HCT116 (cell line): ENCODE measurements around the gene EIF3L. TPM values are rescaled to one million over a fixed set of nuclear protein-coding genes. Genes with fewer than 3 reads are reported as not detected.

Source experiments
- ATAC-seq: fragments of 200-7000 bp; cut with Tn5 transposase; 2 replicates; pipeline ENCODE4 v1.9.1; 2020; ENCODE audit warnings: mild to moderate bottlenecking, moderate library complexity
- BruUV-seq: library from RNA; stranded (reverse); fragments of 400-500 nt; replicated peaks from 2 replicates; lab custom pipeline; 2021; lab: Mats Ljungman, UMichigan
- CTCF ChIA-PET: fragments of 300-600 bp; sonication (Branson Sonifier 250); formaldehyde crosslinking; loops from one replicate; lab custom pipeline; 2021; ENCODE audit warnings: antibody characterized with exemption; lab: Charles Lee
- POLR2A ChIA-PET: fragments of 300-600, 350-600 bp; sonication (Branson Sonifier 250); formaldehyde crosslinking; loops from one replicate; lab custom pipeline; 2021; ENCODE audit warnings: antibody characterized with exemption; lab: Charles Lee
- RAD21 ChIA-PET, 2 experiments: fragments of 300-600 bp; sonication (Branson Sonifier 250); formaldehyde crosslinking; loops; one replicate each; lab custom pipeline; 2023; ENCODE audit warnings: low total read pairs in 2 of 2; ENCODE audit not compliant: uncharacterized antibody in 2 of 2, unreplicated experiment in 2 of 2, low non-redundant PET in 1 of 2; lab: Charles Lee
- DNase-seq: peaks from one replicate; pipeline ENCODE4 v3.0.0-alpha.2; 2010; ENCODE audit warnings: low read depth, low spot score
- H2AFZ ChIP-seq: fragments of 200-600 bp; shearing (Covaris generic), sonication (generic); 2 replicates; pipeline ENCODE4 v1.6.1; 2017; ENCODE audit warnings: low read depth, mixed run types, mixed read lengths, antibody characterized with exemption, low read length; ENCODE audit not compliant: poor library complexity, severe bottlenecking
- H3K27ac ChIP-seq: 2 replicates; pipeline ENCODE4 v1.5.1; 2012; ENCODE audit warnings: low read depth, low read length
- H3K27me3 ChIP-seq: fragments of 200-600 bp; sonication (generic); 2 replicates; pipeline ENCODE4 v1.6.1; 2016; ENCODE audit warnings: mixed run types, low read length, mixed read lengths; ENCODE audit not compliant: insufficient read depth
- H3K36me3 ChIP-seq, 2 experiments: fragments of 200-500 bp in 1 of 2; fragments of 200-600 bp in 1 of 2; sonication (Bioruptor generic) in 1 of 2; sonication (generic) in 1 of 2; 2 replicates each; pipeline versions ENCODE4 v1.5.1 to v1.6.1; 2014 to 2016; ENCODE audit warnings: low read length in 2 of 2, inconsistent platforms in 1 of 2, mixed read lengths in 1 of 2, mixed run types in 1 of 2; ENCODE audit not compliant: insufficient read depth in 2 of 2, control insufficient read depth in 1 of 2
- H3K4me1 ChIP-seq, 2 experiments: fragments of 200-600 bp in 1 of 2; sonication (generic) in 1 of 2; 2 replicates each; pipeline versions ENCODE4 v1.5.1 to v1.6.1; 2012 to 2017; ENCODE audit warnings: low read length in 2 of 2, inconsistent platforms in 1 of 2, mild to moderate bottlenecking in 1 of 2, mixed read lengths in 1 of 2, mixed run types in 1 of 2, moderate library complexity in 1 of 2; ENCODE audit not compliant: insufficient read depth in 2 of 2, control insufficient read depth in 1 of 2
- H3K4me2 ChIP-seq: fragments of 200-600 bp; sonication (generic); 2 replicates; pipeline ENCODE4 v1.6.1; 2017; ENCODE audit warnings: mixed run types, low read length, mixed read lengths
- H3K4me3 ChIP-seq, 2 experiments: fragments of 200-600 bp in 1 of 2; sonication (generic) in 1 of 2; replicated peaks in 1 of 2; 2 replicates each; pipeline ENCODE4 v1.5.1; 2011 to 2016; ENCODE audit warnings: low read length in 2 of 2, control low read depth in 1 of 2, low read depth in 1 of 2, mild to moderate bottlenecking in 1 of 2, mixed read lengths in 1 of 2, mixed run types in 1 of 2
- H3K79me2 ChIP-seq: fragments of 200-600 bp; sonication (generic); 2 replicates; pipeline ENCODE4 v1.6.1; 2017; ENCODE audit warnings: mild to moderate bottlenecking, mixed run types, low read length, moderate library complexity, mixed read lengths; ENCODE audit not compliant: insufficient read depth
- H3K9ac ChIP-seq: fragments of 200-600 bp; sonication (generic); 2 replicates; pipeline ENCODE4 v1.6.1; 2016; ENCODE audit warnings: low read length, mixed read lengths
- H3K9me2 ChIP-seq: fragments of 200-600 bp; sonication (generic), shearing (Covaris generic); 2 replicates; pipeline ENCODE4 v1.6.1; 2017; ENCODE audit warnings: mixed run types, mild to moderate bottlenecking, moderate library complexity; ENCODE audit not compliant: insufficient read depth
- H3K9me3 ChIP-seq, 2 experiments: fragments of 200-500 bp in 1 of 2; fragments of 200-600 bp in 1 of 2; sonication (Bioruptor generic) in 1 of 2; sonication (generic) in 1 of 2; 2 replicates each; pipeline ENCODE4 v1.6.1; 2014 to 2017; ENCODE audit warnings: low read length in 2 of 2, mixed read lengths in 2 of 2, inconsistent platforms in 1 of 2, low read depth in 1 of 2, mild to moderate bottlenecking in 1 of 2, mixed run types in 1 of 2, moderate library complexity in 1 of 2; ENCODE audit not compliant: control insufficient read depth in 1 of 2, insufficient read depth in 1 of 2
- H4K20me1 ChIP-seq: fragments of 200-600 bp; sonication (generic), shearing (Covaris generic); 2 replicates; pipeline ENCODE4 v1.6.1; 2017; ENCODE audit warnings: mixed run types, mild to moderate bottlenecking, moderate library complexity; ENCODE audit not compliant: insufficient read depth
- CEBPB ChIP-seq: IDR thresholded peaks from 2 replicates; pipeline ENCODE4 v1.6.1; 2012; ENCODE audit warnings: low read depth
- EGR1 ChIP-seq: IDR thresholded peaks from 2 replicates; pipeline ENCODE4 v1.6.1; 2012; ENCODE audit warnings: low read depth
- ELF1 ChIP-seq: IDR thresholded peaks from 2 replicates; pipeline ENCODE4 v1.6.1; 2012; ENCODE audit warnings: low read depth, borderline replicate concordance
- EZH2phosphoT487 ChIP-seq: fragments of 200-600 bp; IDR thresholded peaks from 2 replicates; pipeline ENCODE4 v1.6.1; 2018; ENCODE audit warnings: antibody characterized with exemption, borderline replicate concordance
- FOSL1 ChIP-seq: IDR thresholded peaks from 2 replicates; pipeline ENCODE4 v1.6.1; 2012; ENCODE audit warnings: low read depth
- POLR2A ChIP-seq: IDR thresholded peaks from 2 replicates; pipeline ENCODE4 v1.7.0; 2011; ENCODE audit warnings: borderline replicate concordance; ENCODE audit not compliant: insufficient read depth, insufficient read length; ENCODE audit errors: extremely low read depth
- RAD21 ChIP-seq: IDR thresholded peaks from 2 replicates; pipeline ENCODE4 v1.6.1; 2012; ENCODE audit warnings: low read depth, mild to moderate bottlenecking
- SIN3A ChIP-seq: IDR thresholded peaks from 2 replicates; pipeline ENCODE4 v1.6.1; 2012; ENCODE audit warnings: low read depth
- SP1 ChIP-seq: IDR thresholded peaks from 2 replicates; pipeline ENCODE4 v1.6.1; 2012; ENCODE audit warnings: low read depth
- SRF ChIP-seq: IDR thresholded peaks from 2 replicates; pipeline ENCODE4 v1.6.1; 2012; ENCODE audit warnings: low read depth
- TCF7L2 ChIP-seq: IDR thresholded peaks from 2 replicates; pipeline ENCODE4 v1.7.0; 2011; ENCODE audit warnings: borderline replicate concordance, inconsistent platforms; ENCODE audit not compliant: insufficient read depth, insufficient read length; ENCODE audit errors: extremely low read depth
- YY1 ChIP-seq: IDR thresholded peaks from 2 replicates; pipeline ENCODE4 v1.6.1; 2011; ENCODE audit warnings: low read length, low read depth, moderate library complexity, mild to moderate bottlenecking; ENCODE audit not compliant: insufficient replicate concordance; ENCODE audit errors: extremely low read depth
- ZFX ChIP-seq: fragments of 450-650 bp; IDR thresholded peaks from 2 replicates; pipeline ENCODE4 v1.6.1; 2017
- ZNF274 ChIP-seq: fragments of 200-500 bp; sonication (Bioruptor generic); IDR thresholded peaks from 2 replicates; pipeline ENCODE4 v1.6.1; 2014; ENCODE audit warnings: mild to moderate bottlenecking, low read depth, low read length, inconsistent platforms
- intact Hi-C: fragments of 100-400 bp; cut with micrococcal nuclease; formaldehyde crosslinking; loops from 2 replicates; pipeline ENCODE4 v1.10.0; 2022
- total RNA-seq: library from RNA; stranded (reverse); gene quantifications from one replicate; pipeline ENCODE4 v1.2.1, GENCODE V29; 2021; ENCODE audit not compliant: unreplicated experiment
- TF ChIP-seq, protein P1 (sequence below): IDR thresholded peaks from 2 replicates; pipeline ENCODE4 v1.6.1; 2012; ENCODE audit warnings: low read depth
- TF ChIP-seq, protein P2 (sequence below): IDR thresholded peaks from 2 replicates; pipeline ENCODE4 v1.6.1; 2011; ENCODE audit warnings: mild to moderate bottlenecking, low read length, moderate library complexity; ENCODE audit not compliant: insufficient replicate concordance; ENCODE audit errors: extremely low read depth
- TF ChIP-seq, protein P3 (sequence below): IDR thresholded peaks from 2 replicates; pipeline ENCODE4 v1.6.1; 2012

EIF3L gene
- total RNA-seq, 1 experiment from 2014 or later: 687 TPM

DNA sequence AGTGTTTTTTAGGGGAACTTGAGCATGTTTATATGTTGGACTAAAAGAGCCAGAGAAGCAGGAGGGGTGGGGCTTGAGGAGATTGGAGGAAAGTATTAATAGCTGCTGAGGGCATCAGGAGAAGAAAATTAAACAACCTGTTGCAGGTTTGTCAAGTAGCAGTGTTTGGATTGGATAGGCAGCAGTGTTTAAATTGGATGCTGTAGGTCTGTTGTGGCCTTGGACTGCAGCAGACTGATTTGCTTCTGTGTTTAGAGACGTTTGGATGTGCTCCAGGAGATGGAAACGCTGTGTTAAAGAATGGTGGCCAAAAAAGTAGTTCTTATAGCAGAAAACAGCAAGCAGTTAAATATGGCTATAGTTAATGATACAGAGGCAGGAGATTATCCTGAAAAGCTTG lies 5.7 kb downstream of the EIF3L start:
- H3K9me2 ChIP-seq: no peaks in the 10 kb centered on the region
- H3K79me2 ChIP-seq: peaks cover 96% of the 10 kb centered on the region
- no peaks in the 10 kb centered on the region for H3K27me3 ChIP-seq
- peaks cover 10% of the 10 kb centered on the region; the same call in 1 of the 2 replicates for H4K20me1 ChIP-seq
- ChIA-PET CTCF (interaction anchor here (1.5 kb wide), 1 partner anchor 8 kb away, joined by 3 read pairs; no protein-coding TSS in a partner anchor), RAD21 (no interaction called here), POLR2A (interaction anchor here (1.0 to 1.3 kb wide), 2 partner anchors 11 to 27 kb away, joined by 3 to 4 read pairs; partner anchors contain the start of gene ANKRD54)
- no TSS peak for BruUV-seq
- peaks cover 6 to 13% of the 10 kb centered on the region in 2 experiments; a peak in 3 of 4 replicates for H3K4me1 ChIP-seq
- no peaks in the 10 kb centered on the region for H3K9me3 ChIP-seq
- TF ChIP-seq, protein P1, sequence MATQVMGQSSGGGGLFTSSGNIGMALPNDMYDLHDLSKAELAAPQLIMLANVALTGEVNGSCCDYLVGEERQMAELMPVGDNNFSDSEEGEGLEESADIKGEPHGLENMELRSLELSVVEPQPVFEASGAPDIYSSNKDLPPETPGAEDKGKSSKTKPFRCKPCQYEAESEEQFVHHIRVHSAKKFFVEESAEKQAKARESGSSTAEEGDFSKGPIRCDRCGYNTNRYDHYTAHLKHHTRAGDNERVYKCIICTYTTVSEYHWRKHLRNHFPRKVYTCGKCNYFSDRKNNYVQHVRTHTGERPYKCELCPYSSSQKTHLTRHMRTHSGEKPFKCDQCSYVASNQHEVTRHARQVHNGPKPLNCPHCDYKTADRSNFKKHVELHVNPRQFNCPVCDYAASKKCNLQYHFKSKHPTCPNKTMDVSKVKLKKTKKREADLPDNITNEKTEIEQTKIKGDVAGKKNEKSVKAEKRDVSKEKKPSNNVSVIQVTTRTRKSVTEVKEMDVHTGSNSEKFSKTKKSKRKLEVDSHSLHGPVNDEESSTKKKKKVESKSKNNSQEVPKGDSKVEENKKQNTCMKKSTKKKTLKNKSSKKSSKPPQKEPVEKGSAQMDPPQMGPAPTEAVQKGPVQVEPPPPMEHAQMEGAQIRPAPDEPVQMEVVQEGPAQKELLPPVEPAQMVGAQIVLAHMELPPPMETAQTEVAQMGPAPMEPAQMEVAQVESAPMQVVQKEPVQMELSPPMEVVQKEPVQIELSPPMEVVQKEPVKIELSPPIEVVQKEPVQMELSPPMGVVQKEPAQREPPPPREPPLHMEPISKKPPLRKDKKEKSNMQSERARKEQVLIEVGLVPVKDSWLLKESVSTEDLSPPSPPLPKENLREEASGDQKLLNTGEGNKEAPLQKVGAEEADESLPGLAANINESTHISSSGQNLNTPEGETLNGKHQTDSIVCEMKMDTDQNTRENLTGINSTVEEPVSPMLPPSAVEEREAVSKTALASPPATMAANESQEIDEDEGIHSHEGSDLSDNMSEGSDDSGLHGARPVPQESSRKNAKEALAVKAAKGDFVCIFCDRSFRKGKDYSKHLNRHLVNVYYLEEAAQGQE: no peak
- TF ChIP-seq CEBPB (no peak), EZH2phosphoT487 (no peak), YY1 (no peak), RAD21 (no peak), SIN3A (no peak), FOSL1 (no peak), SRF (no peak), EGR1 (no peak), ZNF274 (no peak), POLR2A (no peak), SP1 (no peak), TCF7L2 (no peak), ZFX (no peak), ELF1 (no peak)
- TF ChIP-seq, protein P2, sequence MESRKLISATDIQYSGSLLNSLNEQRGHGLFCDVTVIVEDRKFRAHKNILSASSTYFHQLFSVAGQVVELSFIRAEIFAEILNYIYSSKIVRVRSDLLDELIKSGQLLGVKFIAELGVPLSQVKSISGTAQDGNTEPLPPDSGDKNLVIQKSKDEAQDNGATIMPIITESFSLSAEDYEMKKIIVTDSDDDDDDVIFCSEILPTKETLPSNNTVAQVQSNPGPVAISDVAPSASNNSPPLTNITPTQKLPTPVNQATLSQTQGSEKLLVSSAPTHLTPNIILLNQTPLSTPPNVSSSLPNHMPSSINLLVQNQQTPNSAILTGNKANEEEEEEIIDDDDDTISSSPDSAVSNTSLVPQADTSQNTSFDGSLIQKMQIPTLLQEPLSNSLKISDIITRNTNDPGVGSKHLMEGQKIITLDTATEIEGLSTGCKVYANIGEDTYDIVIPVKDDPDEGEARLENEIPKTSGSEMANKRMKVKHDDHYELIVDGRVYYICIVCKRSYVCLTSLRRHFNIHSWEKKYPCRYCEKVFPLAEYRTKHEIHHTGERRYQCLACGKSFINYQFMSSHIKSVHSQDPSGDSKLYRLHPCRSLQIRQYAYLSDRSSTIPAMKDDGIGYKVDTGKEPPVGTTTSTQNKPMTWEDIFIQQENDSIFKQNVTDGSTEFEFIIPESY: no peak
- TF ChIP-seq, protein P3, sequence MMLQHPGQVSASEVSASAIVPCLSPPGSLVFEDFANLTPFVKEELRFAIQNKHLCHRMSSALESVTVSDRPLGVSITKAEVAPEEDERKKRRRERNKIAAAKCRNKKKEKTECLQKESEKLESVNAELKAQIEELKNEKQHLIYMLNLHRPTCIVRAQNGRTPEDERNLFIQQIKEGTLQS: no peak
- H2AFZ ChIP-seq: no peak overlapping the region
- no peak overlapping the region for H3K4me2 ChIP-seq
- ATAC-seq (no peak), DNase-seq (no peak)
- intact Hi-C loops: no loop called here
- H3K27ac ChIP-seq: no peak overlapping the region
- peaks cover 55 to 69% of the 10 kb centered on the region in 2 experiments; a peak in 3 of 4 replicates for H3K36me3 ChIP-seq
- no peak overlapping the region for H3K4me3 ChIP-seq
- H3K9ac ChIP-seq: no peak overlapping the region
